GM10266 (cell line): ENCODE measurements around the gene PCCB.

Experiments used
- DNase-seq: peaks from one replicate; pipeline ENCODE4 v3.0.0; 2012; ENCODE audit errors: extremely low spot score
- CTCF ChIP-seq: IDR thresholded peaks from 2 replicates; pipeline ENCODE4 v1.5.1; 2012; ENCODE audit warnings: mild to moderate bottlenecking, low read depth; ENCODE audit not compliant: control insufficient read depth, insufficient read depth; ENCODE audit errors: missing control alignments

Gene PCCB

GRCh38 chr3:136293279-136293678 is 43.1 kb downstream of the PCCB start:
- no peak for TF ChIP-seq CTCF
- no peak for DNase-seq

GRCh38 chr3:136294176-136294575 is 44.0 kb downstream of the PCCB start:
- no peak for TF ChIP-seq CTCF
- no peak for DNase-seq

- no peak for DNase-seq
- no peak for TF ChIP-seq CTCF
Observed at GRCh38 chr3:136296960-136297359, 46.8 kb downstream of the PCCB start.

GRCh38 chr3:136297826-136298225 is 47.7 kb downstream of the PCCB start:
- no peak for DNase-seq
- no peak for TF ChIP-seq CTCF

- no peak for DNase-seq
- TF ChIP-seq CTCF, result no peak
Observed at GRCh38 chr3:136300444-136300843, 50.3 kb downstream of the PCCB start.

- TF ChIP-seq CTCF, result no peak
- no peak for DNase-seq
Observed at GRCh38 chr3:136305879-136306278, 55.7 kb downstream of the PCCB start.

GRCh38 chr3:136311261-136311660 is 61.1 kb downstream of the PCCB start:
- TF ChIP-seq CTCF, result no peak

GRCh38 chr3:136311968-136312367 is 61.8 kb downstream of the PCCB start:
- TF ChIP-seq CTCF, result no peak

More at GRCh38 chr3:136311261-136311660, 61.1 kb downstream of the PCCB start:
- no peak for DNase-seq

More at GRCh38 chr3:136311968-136312367, 61.8 kb downstream of the PCCB start:
- DNase-seq, result no peak
